Measurements from ENCODE around the gene SLC25A53. TPM values are rescaled to one million over a fixed set of nuclear protein-coding genes. Genes with fewer than 3 reads are reported as not detected.

SLC25A53 gene
- total RNA-seq, 1 experiment from 2014 or later: 2.2 TPM

- H3K27me3 ChIP-seq (ENCODE audit: low read length): no peaks in the 10 kb centered on the region
- no peak overlapping the region for H3K4me3 ChIP-seq (ENCODE audit: low read length)
- no peak overlapping the region for H3K4me2 ChIP-seq (ENCODE audit: low read depth, low read length, poor library complexity, severe bottlenecking)
- no peaks in the 10 kb centered on the region for H3K4me1 ChIP-seq (ENCODE audit: low read length)
- H2AFZ ChIP-seq (ENCODE audit: low read length): no peak overlapping the region
- H4K20me1 ChIP-seq (ENCODE audit: insufficient read depth, low read depth, low read length): no peaks in the 10 kb centered on the region
- peaks cover 91% of the 10 kb centered on the region for H3K79me2 ChIP-seq (ENCODE audit: low read length)
- no peak overlapping the region for H3K27ac ChIP-seq (ENCODE audit: low read length)
- H3K36me3 ChIP-seq (ENCODE audit: insufficient read depth, low read length): peaks cover 9% of the 10 kb centered on the region; the same call in 1 of the 2 replicates
- no peaks in the 10 kb centered on the region for H3K9me3 ChIP-seq (ENCODE audit: low read length)
- no peak overlapping the region for H3K9ac ChIP-seq (ENCODE audit: low read length)
- H3K9me2 ChIP-seq (replicated peaks; ENCODE audit: insufficient read depth, low read length): no peaks in the 10 kb centered on the region
- no peak for DNase-seq
Observed at GRCh38 chrX:104173841-104174240, 17.0 kb upstream of the SLC25A53 start.

GRCh38 chrX:104172788-104173187 is 16.0 kb upstream of the SLC25A53 start:
- DNase-seq: no peak
- Histone ChIP-seq H3K9me2 (replicated peaks; ENCODE audit: insufficient read depth, low read length) (no peaks in the 10 kb centered on the region), H3K79me2 (ENCODE audit: low read length) (peaks cover 91% of the 10 kb centered on the region), H3K9me3 (ENCODE audit: low read length) (no peaks in the 10 kb centered on the region), H3K9ac (ENCODE audit: low read length) (no peak overlapping the region), H3K4me2 (ENCODE audit: low read depth, low read length, poor library complexity, severe bottlenecking) (no peak overlapping the region), H3K36me3 (ENCODE audit: insufficient read depth, low read length) (peaks cover 9% of the 10 kb centered on the region; the same call in 1 of the 2 replicates), H4K20me1 (ENCODE audit: insufficient read depth, low read depth, low read length) (no peaks in the 10 kb centered on the region), H2AFZ (ENCODE audit: low read length) (no peak overlapping the region), H3K27me3 (ENCODE audit: low read length) (no peaks in the 10 kb centered on the region), H3K27ac (ENCODE audit: low read length) (no peak overlapping the region), H3K4me1 (ENCODE audit: low read length) (peaks cover 10% of the 10 kb centered on the region), H3K4me3 (ENCODE audit: low read length) (no peak overlapping the region)

GRCh38 chrX:104172121-104172520 is 15.3 kb upstream of the SLC25A53 start:
- Histone ChIP-seq H3K4me3 (ENCODE audit: low read length) (no peak overlapping the region), H3K9ac (ENCODE audit: low read length) (no peak overlapping the region), H3K4me2 (ENCODE audit: low read depth, low read length, poor library complexity, severe bottlenecking) (no peak overlapping the region), H3K9me2 (replicated peaks; ENCODE audit: insufficient read depth, low read length) (no peaks in the 10 kb centered on the region), H3K4me1 (ENCODE audit: low read length) (peaks cover 14% of the 10 kb centered on the region), H3K36me3 (ENCODE audit: insufficient read depth, low read length) (peaks cover 6% of the 10 kb centered on the region; the same call in 1 of the 2 replicates), H3K79me2 (ENCODE audit: low read length) (peaks cover 91% of the 10 kb centered on the region), H3K27me3 (ENCODE audit: low read length) (no peaks in the 10 kb centered on the region), H3K27ac (ENCODE audit: low read length) (no peak overlapping the region), H3K9me3 (ENCODE audit: low read length) (no peaks in the 10 kb centered on the region), H2AFZ (ENCODE audit: low read length) (no peak overlapping the region), H4K20me1 (ENCODE audit: insufficient read depth, low read depth, low read length) (no peaks in the 10 kb centered on the region)
- no peak for DNase-seq

- H3K9me3 ChIP-seq (ENCODE audit: low read length): no peaks in the 10 kb centered on the region
- peak overlapping the region; percentile 86 for H3K9ac ChIP-seq (ENCODE audit: low read length)
- H3K9me2 ChIP-seq (replicated peaks; ENCODE audit: insufficient read depth, low read length): no peaks in the 10 kb centered on the region
- H3K27ac ChIP-seq (ENCODE audit: low read length): no peak overlapping the region
- H3K4me3 ChIP-seq (ENCODE audit: low read length): peak overlapping the region; percentile 80
- H3K4me1 ChIP-seq (ENCODE audit: low read length): peaks cover 24% of the 10 kb centered on the region
- peak overlapping the region; percentile 90 for H3K4me2 ChIP-seq (ENCODE audit: low read depth, low read length, poor library complexity, severe bottlenecking)
- H3K79me2 ChIP-seq (ENCODE audit: low read length): peaks cover 66% of the 10 kb centered on the region
- H2AFZ ChIP-seq (ENCODE audit: low read length): no peak overlapping the region
- H4K20me1 ChIP-seq (ENCODE audit: insufficient read depth, low read depth, low read length): no peaks in the 10 kb centered on the region
- no peaks in the 10 kb centered on the region for H3K36me3 ChIP-seq (ENCODE audit: insufficient read depth, low read length)
- DNase-seq: no peak
- H3K27me3 ChIP-seq (ENCODE audit: low read length): no peaks in the 10 kb centered on the region
Observed at GRCh38 chrX:104168127-104168526, 11.3 kb upstream of the SLC25A53 start.

GRCh38 chrX:104166735-104167436 is 10.1 kb upstream of the SLC25A53 start:
- Histone ChIP-seq H3K9me2 (replicated peaks; ENCODE audit: insufficient read depth, low read length) (no peaks in the 10 kb centered on the region), H4K20me1 (ENCODE audit: insufficient read depth, low read depth, low read length) (no peaks in the 10 kb centered on the region), H3K9me3 (ENCODE audit: low read length) (no peaks in the 10 kb centered on the region), H3K27ac (ENCODE audit: low read length) (peak overlapping the region; percentile 33; the same call in 1 of the 2 replicates), H3K4me2 (ENCODE audit: low read depth, low read length, poor library complexity, severe bottlenecking) (peak overlapping the region; percentile 90), H3K4me1 (ENCODE audit: low read length) (peaks cover 24% of the 10 kb centered on the region), H3K79me2 (ENCODE audit: low read length) (peaks cover 55% of the 10 kb centered on the region), H3K36me3 (ENCODE audit: insufficient read depth, low read length) (no peaks in the 10 kb centered on the region), H2AFZ (ENCODE audit: low read length) (no peak overlapping the region), H3K4me3 (ENCODE audit: low read length) (peak overlapping the region; percentile 80), H3K27me3 (ENCODE audit: low read length) (no peaks in the 10 kb centered on the region), H3K9ac (ENCODE audit: low read length) (peak overlapping the region; percentile 86)
- no peak for DNase-seq

GRCh38 chrX:104165894-104166734 is 9.3 kb upstream of the SLC25A53 start, which contains the start of gene FAM199X:
Gene FAM199X, plus strand, starts transcription at chrX:104166453. Its CDS starts 333 bp downstream, at chrX:104166786.
- Histone ChIP-seq H3K9ac (ENCODE audit: low read length) (peak within 1 kb of the TSS; percentile 86), H3K27ac (ENCODE audit: low read length) (peak within 1 kb of the TSS; percentile 78), H3K4me3 (ENCODE audit: low read length) (peak within 1 kb of the TSS; percentile 80), H2AFZ (ENCODE audit: low read length) (peak within 1 kb of the TSS; percentile 72), H3K36me3 (ENCODE audit: insufficient read depth, low read length) (no peaks in the 10 kb centered on the region), H4K20me1 (ENCODE audit: insufficient read depth, low read depth, low read length) (no peaks in the 10 kb centered on the region), H3K27me3 (ENCODE audit: low read length) (no peaks in the 10 kb centered on the region), H3K79me2 (ENCODE audit: low read length) (peaks cover 47% of the 10 kb centered on the region), H3K4me2 (ENCODE audit: low read depth, low read length, poor library complexity, severe bottlenecking) (peak within 1 kb of the TSS; percentile 90), H3K9me3 (ENCODE audit: low read length) (no peaks in the 10 kb centered on the region), H3K9me2 (replicated peaks; ENCODE audit: insufficient read depth, low read length) (no peaks in the 10 kb centered on the region), H3K4me1 (ENCODE audit: low read length) (peaks cover 24% of the 10 kb centered on the region)
- peak; percentile 93 for DNase-seq

GRCh38 chrX:104151037-104151436 is 5.8 kb downstream of the SLC25A53 start:
- H3K9me2 ChIP-seq (replicated peaks; ENCODE audit: insufficient read depth, low read length): no peaks in the 10 kb centered on the region
- no peak for DNase-seq
- no peak overlapping the region for H2AFZ ChIP-seq (ENCODE audit: low read length)
- H4K20me1 ChIP-seq (ENCODE audit: insufficient read depth, low read depth, low read length): no peaks in the 10 kb centered on the region
- no peaks in the 10 kb centered on the region for H3K9me3 ChIP-seq (ENCODE audit: low read length)
- H3K36me3 ChIP-seq (ENCODE audit: insufficient read depth, low read length): no peaks in the 10 kb centered on the region
- no peak overlapping the region for H3K4me2 ChIP-seq (ENCODE audit: low read depth, low read length, poor library complexity, severe bottlenecking)
- H3K4me1 ChIP-seq (ENCODE audit: low read length): peaks cover 5% of the 10 kb centered on the region; the same call in 1 of the 2 replicates
- H3K9ac ChIP-seq (ENCODE audit: low read length): no peak overlapping the region
- no peak overlapping the region for H3K4me3 ChIP-seq (ENCODE audit: low read length)
- H3K27me3 ChIP-seq (ENCODE audit: low read length): no peaks in the 10 kb centered on the region
- H3K79me2 ChIP-seq (ENCODE audit: low read length): peaks cover 14% of the 10 kb centered on the region
- no peak overlapping the region for H3K27ac ChIP-seq (ENCODE audit: low read length)

All from Karpas-422 (cell line).